HEK293 (cell line): ENCODE results near the gene RNF145.

ENCODE experiments used
- CTCF ChIA-PET: fragments of 350-600 bp; formaldehyde crosslinking; extraction: SDS; loops from one replicate; lab custom pipeline; 2021; ENCODE audit warnings: antibody characterized with exemption; lab: Yijun Ruan, JAX
- POLR2A ChIA-PET: fragments of 300-600 bp; formaldehyde crosslinking; extraction: SDS; loops from one replicate; lab custom pipeline; 2020; ENCODE audit warnings: antibody characterized with exemption, inconsistent platforms; lab: Yijun Ruan, JAX
- H3K27ac ChIP-seq: fragments of 200-500 bp; sonication (Bioruptor generic); 2 replicates; pipeline ENCODE4 v1.5.1; 2014; ENCODE audit warnings: low read depth, low read length, control low read depth, inconsistent platforms; ENCODE audit errors: extremely low read depth
- H3K36me3 ChIP-seq, 2 experiments: fragments of 200-500 bp in 1 of 2; sonication (Bioruptor generic) in 1 of 2; 1 replicate in 1 of 2; 2 replicates in 1 of 2; pipeline ENCODE4 v1.5.1; 2014 to 2017; ENCODE audit warnings: inconsistent platforms in 2 of 2, low read length in 2 of 2; ENCODE audit not compliant: control insufficient read depth in 2 of 2, insufficient read depth in 1 of 2
- H3K4me1 ChIP-seq: fragments of 200-500 bp; sonication (Bioruptor generic); 2 replicates; pipeline ENCODE4 v1.5.1; 2014; ENCODE audit warnings: mild to moderate bottlenecking, low read length, inconsistent platforms; ENCODE audit not compliant: control insufficient read depth, insufficient read depth
- H3K4me3 ChIP-seq: 2 replicates; pipeline ENCODE4 v1.5.1; 2011; ENCODE audit warnings: low read depth, mild to moderate bottlenecking, control low read depth, low read length, moderate library complexity
- H3K9me3 ChIP-seq: fragments of 200-500 bp; sonication (Bioruptor generic); 2 replicates; pipeline ENCODE4 v1.5.1; 2014; ENCODE audit warnings: low read depth, low read length, inconsistent platforms; ENCODE audit not compliant: control insufficient read depth, insufficient read depth
- GLI4 ChIP-seq: fragments of 450-650 bp; formaldehyde crosslinking; IDR thresholded peaks from 2 replicates; pipeline ENCODE4 v1.5.1; 2016; ENCODE audit warnings: missing biosample characterization, missing genetic modification characterization
- OSR2 ChIP-seq: fragments of 450-650 bp; formaldehyde crosslinking; IDR thresholded peaks from 2 replicates; pipeline ENCODE4 v1.5.1; 2016; ENCODE audit warnings: missing biosample characterization, missing genetic modification characterization
- ZNF561 ChIP-seq: fragments of 450-650 bp; IDR thresholded peaks from 2 replicates; pipeline ENCODE4 v1.5.1; 2018; ENCODE audit warnings: missing biosample characterization, missing genetic modification characterization, borderline replicate concordance
- TF ChIP-seq, protein P1 (sequence below): fragments of 450-650 bp; formaldehyde crosslinking; IDR thresholded peaks from 2 replicates; pipeline ENCODE4 v1.5.1; 2017; ENCODE audit warnings: missing biosample characterization, missing genetic modification characterization
- TF ChIP-seq, protein P2 (sequence below): fragments of 450-650 bp; formaldehyde crosslinking; IDR thresholded peaks from 2 replicates; pipeline ENCODE4 v1.5.1; 2016; ENCODE audit warnings: missing biosample characterization, missing genetic modification characterization
- TF ChIP-seq, protein P3 (sequence below): fragments of 450-650 bp; formaldehyde crosslinking; IDR thresholded peaks from 2 replicates; pipeline ENCODE4 v1.5.1; 2016; ENCODE audit warnings: missing biosample characterization, missing genetic modification characterization
- TF ChIP-seq, protein P4 (sequence below): fragments of 450-650 bp; formaldehyde crosslinking; IDR thresholded peaks from 2 replicates; pipeline ENCODE4 v1.5.1; 2016; ENCODE audit warnings: missing biosample characterization, missing genetic modification characterization, borderline replicate concordance
- TF ChIP-seq, protein P5 (sequence below): fragments of 450-650 bp; formaldehyde crosslinking; IDR thresholded peaks from 2 replicates; pipeline ENCODE4 v1.5.1; 2016; ENCODE audit warnings: missing biosample characterization, missing genetic modification characterization

The RNF145 gene

DNA sequence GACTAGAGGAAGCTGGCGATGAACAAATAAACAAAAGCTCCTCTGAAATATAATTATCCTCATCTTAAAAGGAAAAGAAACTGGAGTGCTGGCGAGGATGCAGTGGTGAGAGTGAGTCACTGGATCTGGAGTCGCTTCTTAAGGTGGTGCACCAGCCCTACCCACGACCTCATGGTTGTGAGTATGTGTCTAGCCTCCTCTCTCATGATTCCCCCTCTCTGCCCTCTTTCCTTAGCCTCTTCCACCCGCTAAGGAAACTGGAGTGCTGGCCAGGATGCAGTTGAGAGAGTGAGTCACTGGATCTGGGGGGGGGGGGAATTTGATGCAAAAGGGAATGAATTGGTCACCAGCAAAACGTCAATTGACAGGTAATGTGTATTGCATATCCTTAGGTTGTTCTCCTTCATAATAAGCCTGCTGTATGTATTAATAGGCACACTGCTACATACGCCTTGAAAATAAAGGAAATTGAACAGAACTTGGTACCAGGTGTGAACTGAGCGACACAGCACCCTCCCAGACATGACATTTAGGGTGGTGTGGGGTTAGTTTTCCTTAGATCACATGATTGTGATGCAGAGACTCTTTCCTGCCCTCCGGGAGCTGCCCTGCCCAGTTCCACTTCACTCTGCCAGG, 73.3 kb downstream of the RNF145 start:
- H3K36me3 ChIP-seq: no peaks in the 10 kb centered on the region
- peaks cover 7% of the 10 kb centered on the region for H3K4me1 ChIP-seq
- CTCF ChIA-PET: interaction anchor here (0.5 to 1.4 kb wide), 12 partner anchors 21 to 1987 kb away, joined by 3 to 9 read pairs (median 3); no protein-coding TSS in a partner anchor
- H3K4me3 ChIP-seq: no peak overlapping the region
- no peak for TF ChIP-seq OSR2 (tag by site-specific recombination)
- no peak for TF ChIP-seq GLI4 (tag by site-specific recombination)
- TF ChIP-seq, protein P1, sequence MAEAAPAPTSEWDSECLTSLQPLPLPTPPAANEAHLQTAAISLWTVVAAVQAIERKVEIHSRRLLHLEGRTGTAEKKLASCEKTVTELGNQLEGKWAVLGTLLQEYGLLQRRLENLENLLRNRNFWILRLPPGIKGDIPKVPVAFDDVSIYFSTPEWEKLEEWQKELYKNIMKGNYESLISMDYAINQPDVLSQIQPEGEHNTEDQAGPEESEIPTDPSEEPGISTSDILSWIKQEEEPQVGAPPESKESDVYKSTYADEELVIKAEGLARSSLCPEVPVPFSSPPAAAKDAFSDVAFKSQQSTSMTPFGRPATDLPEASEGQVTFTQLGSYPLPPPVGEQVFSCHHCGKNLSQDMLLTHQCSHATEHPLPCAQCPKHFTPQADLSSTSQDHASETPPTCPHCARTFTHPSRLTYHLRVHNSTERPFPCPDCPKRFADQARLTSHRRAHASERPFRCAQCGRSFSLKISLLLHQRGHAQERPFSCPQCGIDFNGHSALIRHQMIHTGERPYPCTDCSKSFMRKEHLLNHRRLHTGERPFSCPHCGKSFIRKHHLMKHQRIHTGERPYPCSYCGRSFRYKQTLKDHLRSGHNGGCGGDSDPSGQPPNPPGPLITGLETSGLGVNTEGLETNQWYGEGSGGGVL: peak; percentile 85
- TF ChIP-seq, protein P2, sequence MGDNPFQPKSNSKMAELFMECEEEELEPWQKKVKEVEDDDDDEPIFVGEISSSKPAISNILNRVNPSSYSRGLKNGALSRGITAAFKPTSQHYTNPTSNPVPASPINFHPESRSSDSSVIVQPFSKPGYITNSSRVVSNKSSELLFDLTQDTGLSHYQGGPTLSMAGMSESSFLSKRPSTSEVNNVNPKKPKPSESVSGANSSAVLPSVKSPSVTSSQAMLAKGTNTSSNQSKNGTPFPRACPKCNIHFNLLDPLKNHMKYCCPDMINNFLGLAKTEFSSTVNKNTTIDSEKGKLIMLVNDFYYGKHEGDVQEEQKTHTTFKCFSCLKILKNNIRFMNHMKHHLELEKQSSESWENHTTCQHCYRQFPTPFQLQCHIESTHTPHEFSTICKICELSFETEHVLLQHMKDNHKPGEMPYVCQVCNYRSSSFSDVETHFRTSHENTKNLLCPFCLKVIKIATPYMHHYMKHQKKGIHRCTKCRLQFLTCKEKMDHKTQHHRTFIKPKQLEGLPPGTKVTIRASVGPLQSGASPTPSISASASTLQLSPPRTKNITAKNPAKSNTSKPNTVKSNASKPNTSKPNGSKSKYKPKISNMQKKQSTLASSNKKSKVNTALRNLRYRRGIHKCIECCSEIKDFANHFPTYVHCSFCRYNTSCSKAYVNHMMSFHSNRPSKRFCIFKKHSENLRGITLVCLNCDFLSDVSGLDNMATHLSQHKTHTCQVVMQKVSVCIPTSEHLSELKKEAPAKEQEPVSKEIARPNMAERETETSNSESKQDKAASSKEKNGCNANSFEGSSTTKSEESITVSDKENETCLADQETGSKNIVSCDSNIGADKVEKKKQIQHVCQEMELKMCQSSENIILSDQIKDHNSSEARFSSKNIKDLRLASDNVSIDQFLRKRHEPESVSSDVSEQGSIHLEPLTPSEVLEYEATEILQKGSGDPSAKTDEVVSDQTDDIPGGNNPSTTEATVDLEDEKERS (tag by site-specific recombination): no peak
- TF ChIP-seq, protein P3, sequence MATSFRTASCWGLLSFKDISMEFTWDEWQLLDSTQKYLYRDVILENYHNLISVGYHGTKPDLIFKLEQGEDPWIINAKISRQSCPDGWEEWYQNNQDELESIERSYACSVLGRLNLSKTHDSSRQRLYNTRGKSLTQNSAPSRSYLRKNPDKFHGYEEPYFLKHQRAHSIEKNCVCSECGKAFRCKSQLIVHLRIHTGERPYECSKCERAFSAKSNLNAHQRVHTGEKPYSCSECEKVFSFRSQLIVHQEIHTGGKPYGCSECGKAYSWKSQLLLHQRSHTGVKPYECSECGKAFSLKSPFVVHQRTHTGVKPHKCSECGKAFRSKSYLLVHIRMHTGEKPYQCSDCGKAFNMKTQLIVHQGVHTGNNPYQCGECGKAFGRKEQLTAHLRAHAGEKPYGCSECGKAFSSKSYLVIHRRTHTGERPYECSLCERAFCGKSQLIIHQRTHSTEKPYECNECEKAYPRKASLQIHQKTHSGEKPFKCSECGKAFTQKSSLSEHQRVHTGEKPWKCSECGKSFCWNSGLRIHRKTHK: no peak
- no peak for TF ChIP-seq ZNF561 (tag by site-specific recombination)
- TF ChIP-seq, protein P4, sequence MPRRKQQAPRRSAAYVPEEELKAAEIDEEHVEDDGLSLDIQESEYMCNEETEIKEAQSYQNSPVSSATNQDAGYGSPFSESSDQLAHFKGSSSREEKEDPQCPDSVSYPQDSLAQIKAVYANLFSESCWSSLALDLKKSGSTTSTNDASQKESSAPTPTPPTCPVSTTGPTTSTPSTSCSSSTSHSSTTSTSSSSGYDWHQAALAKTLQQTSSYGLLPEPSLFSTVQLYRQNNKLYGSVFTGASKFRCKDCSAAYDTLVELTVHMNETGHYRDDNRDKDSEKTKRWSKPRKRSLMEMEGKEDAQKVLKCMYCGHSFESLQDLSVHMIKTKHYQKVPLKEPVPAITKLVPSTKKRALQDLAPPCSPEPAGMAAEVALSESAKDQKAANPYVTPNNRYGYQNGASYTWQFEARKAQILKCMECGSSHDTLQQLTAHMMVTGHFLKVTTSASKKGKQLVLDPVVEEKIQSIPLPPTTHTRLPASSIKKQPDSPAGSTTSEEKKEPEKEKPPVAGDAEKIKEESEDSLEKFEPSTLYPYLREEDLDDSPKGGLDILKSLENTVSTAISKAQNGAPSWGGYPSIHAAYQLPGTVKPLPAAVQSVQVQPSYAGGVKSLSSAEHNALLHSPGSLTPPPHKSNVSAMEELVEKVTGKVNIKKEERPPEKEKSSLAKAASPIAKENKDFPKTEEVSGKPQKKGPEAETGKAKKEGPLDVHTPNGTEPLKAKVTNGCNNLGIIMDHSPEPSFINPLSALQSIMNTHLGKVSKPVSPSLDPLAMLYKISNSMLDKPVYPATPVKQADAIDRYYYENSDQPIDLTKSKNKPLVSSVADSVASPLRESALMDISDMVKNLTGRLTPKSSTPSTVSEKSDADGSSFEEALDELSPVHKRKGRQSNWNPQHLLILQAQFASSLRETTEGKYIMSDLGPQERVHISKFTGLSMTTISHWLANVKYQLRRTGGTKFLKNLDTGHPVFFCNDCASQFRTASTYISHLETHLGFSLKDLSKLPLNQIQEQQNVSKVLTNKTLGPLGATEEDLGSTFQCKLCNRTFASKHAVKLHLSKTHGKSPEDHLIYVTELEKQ (tag by site-specific recombination): no peak
- TF ChIP-seq, protein P5, sequence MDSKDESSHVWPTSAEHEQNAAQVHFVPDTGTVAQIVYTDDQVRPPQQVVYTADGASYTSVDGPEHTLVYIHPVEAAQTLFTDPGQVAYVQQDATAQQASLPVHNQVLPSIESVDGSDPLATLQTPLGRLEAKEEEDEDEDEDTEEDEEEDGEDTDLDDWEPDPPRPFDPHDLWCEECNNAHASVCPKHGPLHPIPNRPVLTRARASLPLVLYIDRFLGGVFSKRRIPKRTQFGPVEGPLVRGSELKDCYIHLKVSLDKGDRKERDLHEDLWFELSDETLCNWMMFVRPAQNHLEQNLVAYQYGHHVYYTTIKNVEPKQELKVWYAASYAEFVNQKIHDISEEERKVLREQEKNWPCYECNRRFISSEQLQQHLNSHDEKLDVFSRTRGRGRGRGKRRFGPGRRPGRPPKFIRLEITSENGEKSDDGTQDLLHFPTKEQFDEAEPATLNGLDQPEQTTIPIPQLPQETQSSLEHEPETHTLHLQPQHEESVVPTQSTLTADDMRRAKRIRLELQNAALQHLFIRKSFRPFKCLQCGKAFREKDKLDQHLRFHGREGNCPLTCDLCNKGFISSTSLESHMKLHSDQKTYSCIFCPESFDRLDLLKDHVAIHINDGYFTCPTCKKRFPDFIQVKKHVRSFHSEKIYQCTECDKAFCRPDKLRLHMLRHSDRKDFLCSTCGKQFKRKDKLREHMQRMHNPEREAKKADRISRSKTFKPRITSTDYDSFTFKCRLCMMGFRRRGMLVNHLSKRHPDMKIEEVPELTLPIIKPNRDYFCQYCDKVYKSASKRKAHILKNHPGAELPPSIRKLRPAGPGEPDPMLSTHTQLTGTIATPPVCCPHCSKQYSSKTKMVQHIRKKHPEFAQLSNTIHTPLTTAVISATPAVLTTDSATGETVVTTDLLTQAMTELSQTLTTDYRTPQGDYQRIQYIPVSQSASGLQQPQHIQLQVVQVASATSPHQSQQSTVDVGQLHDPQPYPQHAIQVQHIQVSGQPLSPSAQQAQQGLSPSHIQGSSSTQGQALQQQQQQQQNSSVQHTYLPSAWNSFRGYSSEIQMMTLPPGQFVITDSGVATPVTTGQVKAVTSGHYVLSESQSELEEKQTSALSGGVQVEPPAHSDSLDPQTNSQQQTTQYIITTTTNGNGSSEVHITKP (tag by site-specific recombination): peak; percentile 93
- H3K9me3 ChIP-seq: no peaks in the 10 kb centered on the region
- no peak overlapping the region for H3K27ac ChIP-seq
- POLR2A ChIA-PET: no interaction called here
